HCT116 (cell line): ENCODE data around the gene KRTDAP. TPM values are rescaled to one million over a fixed set of nuclear protein-coding genes. Genes with fewer than 3 reads are reported as not detected.

Source experiments
- ATAC-seq: fragments of 200-7000 bp; cut with Tn5 transposase; 2 replicates; pipeline ENCODE4 v1.9.1; 2020; ENCODE audit warnings: mild to moderate bottlenecking, moderate library complexity
- BruUV-seq: library from RNA; stranded (reverse); fragments of 400-500 nt; replicated peaks from 2 replicates; lab custom pipeline; 2021; lab: Mats Ljungman, UMichigan
- CTCF ChIA-PET: fragments of 300-600 bp; sonication (Branson Sonifier 250); formaldehyde crosslinking; loops from one replicate; lab custom pipeline; 2021; ENCODE audit warnings: antibody characterized with exemption; lab: Charles Lee
- POLR2A ChIA-PET: fragments of 300-600, 350-600 bp; sonication (Branson Sonifier 250); formaldehyde crosslinking; loops from one replicate; lab custom pipeline; 2021; ENCODE audit warnings: antibody characterized with exemption; lab: Charles Lee
- RAD21 ChIA-PET, 2 experiments: fragments of 300-600 bp; sonication (Branson Sonifier 250); formaldehyde crosslinking; loops; one replicate each; lab custom pipeline; 2023; ENCODE audit warnings: low total read pairs in 2 of 2; ENCODE audit not compliant: uncharacterized antibody in 2 of 2, unreplicated experiment in 2 of 2, low non-redundant PET in 1 of 2; lab: Charles Lee
- DNase-seq: peaks from one replicate; pipeline ENCODE4 v3.0.0-alpha.2; 2010; ENCODE audit warnings: low read depth, low spot score
- H2AFZ ChIP-seq: fragments of 200-600 bp; shearing (Covaris generic), sonication (generic); 2 replicates; pipeline ENCODE4 v1.6.1; 2017; ENCODE audit warnings: low read depth, mixed run types, mixed read lengths, antibody characterized with exemption, low read length; ENCODE audit not compliant: poor library complexity, severe bottlenecking
- H3K27ac ChIP-seq: 2 replicates; pipeline ENCODE4 v1.5.1; 2012; ENCODE audit warnings: low read depth, low read length
- H3K27me3 ChIP-seq: fragments of 200-600 bp; sonication (generic); 2 replicates; pipeline ENCODE4 v1.6.1; 2016; ENCODE audit warnings: mixed run types, low read length, mixed read lengths; ENCODE audit not compliant: insufficient read depth
- H3K36me3 ChIP-seq, 2 experiments: fragments of 200-500 bp in 1 of 2; fragments of 200-600 bp in 1 of 2; sonication (Bioruptor generic) in 1 of 2; sonication (generic) in 1 of 2; 2 replicates each; pipeline versions ENCODE4 v1.5.1 to v1.6.1; 2014 to 2016; ENCODE audit warnings: low read length in 2 of 2, inconsistent platforms in 1 of 2, mixed read lengths in 1 of 2, mixed run types in 1 of 2; ENCODE audit not compliant: insufficient read depth in 2 of 2, control insufficient read depth in 1 of 2
- H3K4me1 ChIP-seq, 2 experiments: fragments of 200-600 bp in 1 of 2; sonication (generic) in 1 of 2; 2 replicates each; pipeline versions ENCODE4 v1.5.1 to v1.6.1; 2012 to 2017; ENCODE audit warnings: low read length in 2 of 2, inconsistent platforms in 1 of 2, mild to moderate bottlenecking in 1 of 2, mixed read lengths in 1 of 2, mixed run types in 1 of 2, moderate library complexity in 1 of 2; ENCODE audit not compliant: insufficient read depth in 2 of 2, control insufficient read depth in 1 of 2
- H3K4me2 ChIP-seq: fragments of 200-600 bp; sonication (generic); 2 replicates; pipeline ENCODE4 v1.6.1; 2017; ENCODE audit warnings: mixed run types, low read length, mixed read lengths
- H3K4me3 ChIP-seq, 2 experiments: fragments of 200-600 bp in 1 of 2; sonication (generic) in 1 of 2; replicated peaks in 1 of 2; 2 replicates each; pipeline ENCODE4 v1.5.1; 2011 to 2016; ENCODE audit warnings: low read length in 2 of 2, control low read depth in 1 of 2, low read depth in 1 of 2, mild to moderate bottlenecking in 1 of 2, mixed read lengths in 1 of 2, mixed run types in 1 of 2
- H3K79me2 ChIP-seq: fragments of 200-600 bp; sonication (generic); 2 replicates; pipeline ENCODE4 v1.6.1; 2017; ENCODE audit warnings: mild to moderate bottlenecking, mixed run types, low read length, moderate library complexity, mixed read lengths; ENCODE audit not compliant: insufficient read depth
- H3K9ac ChIP-seq: fragments of 200-600 bp; sonication (generic); 2 replicates; pipeline ENCODE4 v1.6.1; 2016; ENCODE audit warnings: low read length, mixed read lengths
- H3K9me2 ChIP-seq: fragments of 200-600 bp; sonication (generic), shearing (Covaris generic); 2 replicates; pipeline ENCODE4 v1.6.1; 2017; ENCODE audit warnings: mixed run types, mild to moderate bottlenecking, moderate library complexity; ENCODE audit not compliant: insufficient read depth
- H3K9me3 ChIP-seq, 2 experiments: fragments of 200-500 bp in 1 of 2; fragments of 200-600 bp in 1 of 2; sonication (Bioruptor generic) in 1 of 2; sonication (generic) in 1 of 2; 2 replicates each; pipeline ENCODE4 v1.6.1; 2014 to 2017; ENCODE audit warnings: low read length in 2 of 2, mixed read lengths in 2 of 2, inconsistent platforms in 1 of 2, low read depth in 1 of 2, mild to moderate bottlenecking in 1 of 2, mixed run types in 1 of 2, moderate library complexity in 1 of 2; ENCODE audit not compliant: control insufficient read depth in 1 of 2, insufficient read depth in 1 of 2
- H4K20me1 ChIP-seq: fragments of 200-600 bp; sonication (generic), shearing (Covaris generic); 2 replicates; pipeline ENCODE4 v1.6.1; 2017; ENCODE audit warnings: mixed run types, mild to moderate bottlenecking, moderate library complexity; ENCODE audit not compliant: insufficient read depth
- EGR1 ChIP-seq: IDR thresholded peaks from 2 replicates; pipeline ENCODE4 v1.6.1; 2012; ENCODE audit warnings: low read depth
- FOSL1 ChIP-seq: IDR thresholded peaks from 2 replicates; pipeline ENCODE4 v1.6.1; 2012; ENCODE audit warnings: low read depth
- JUND ChIP-seq: IDR thresholded peaks from 2 replicates; pipeline ENCODE4 v1.6.1; 2012
- POLR2A ChIP-seq: IDR thresholded peaks from 2 replicates; pipeline ENCODE4 v1.7.0; 2011; ENCODE audit warnings: borderline replicate concordance; ENCODE audit not compliant: insufficient read depth, insufficient read length; ENCODE audit errors: extremely low read depth
- SIN3A ChIP-seq: IDR thresholded peaks from 2 replicates; pipeline ENCODE4 v1.6.1; 2012; ENCODE audit warnings: low read depth
- SP1 ChIP-seq: IDR thresholded peaks from 2 replicates; pipeline ENCODE4 v1.6.1; 2012; ENCODE audit warnings: low read depth
- SRF ChIP-seq: IDR thresholded peaks from 2 replicates; pipeline ENCODE4 v1.6.1; 2012; ENCODE audit warnings: low read depth
- ZNF274 ChIP-seq: fragments of 200-500 bp; sonication (Bioruptor generic); IDR thresholded peaks from 2 replicates; pipeline ENCODE4 v1.6.1; 2014; ENCODE audit warnings: mild to moderate bottlenecking, low read depth, low read length, inconsistent platforms
- intact Hi-C: fragments of 100-400 bp; cut with micrococcal nuclease; formaldehyde crosslinking; loops from 2 replicates; pipeline ENCODE4 v1.10.0; 2022
- total RNA-seq: library from RNA; stranded (reverse); gene quantifications from one replicate; pipeline ENCODE4 v1.2.1, GENCODE V29; 2021; ENCODE audit not compliant: unreplicated experiment
- TF ChIP-seq, protein P1 (sequence below): IDR thresholded peaks from 2 replicates; pipeline ENCODE4 v1.6.1; 2011; ENCODE audit warnings: mild to moderate bottlenecking, low read length, moderate library complexity; ENCODE audit not compliant: insufficient replicate concordance; ENCODE audit errors: extremely low read depth
- TF ChIP-seq, protein P2 (sequence below): IDR thresholded peaks from 2 replicates; pipeline ENCODE4 v1.6.1; 2012
- TF ChIP-seq, protein P3 (sequence below): IDR thresholded peaks from 2 replicates; pipeline ENCODE4 v1.6.1; 2012; ENCODE audit warnings: low read depth
- TF ChIP-seq, protein P4 (sequence below), 3 experiments: fragments of 200-600 bp in 1 of 3; sonication (generic) in 1 of 3; IDR thresholded peaks in 2 of 3; conservative IDR thresholded peaks in 1 of 3; 2 replicates each; pipeline ENCODE4 v1.5.1; 2012 to 2017; ENCODE audit warnings: low read depth in 2 of 3, low read length in 2 of 3, antibody characterized with exemption in 1 of 3, borderline replicate concordance in 1 of 3, control low read depth in 1 of 3, mild to moderate bottlenecking in 1 of 3, mixed read lengths in 1 of 3, mixed run types in 1 of 3, moderate library complexity in 1 of 3; ENCODE audit not compliant: insufficient read depth in 1 of 3

The KRTDAP gene
- total RNA-seq, 1 experiment from 2014 or later, result 0.74 TPM

DNA sequence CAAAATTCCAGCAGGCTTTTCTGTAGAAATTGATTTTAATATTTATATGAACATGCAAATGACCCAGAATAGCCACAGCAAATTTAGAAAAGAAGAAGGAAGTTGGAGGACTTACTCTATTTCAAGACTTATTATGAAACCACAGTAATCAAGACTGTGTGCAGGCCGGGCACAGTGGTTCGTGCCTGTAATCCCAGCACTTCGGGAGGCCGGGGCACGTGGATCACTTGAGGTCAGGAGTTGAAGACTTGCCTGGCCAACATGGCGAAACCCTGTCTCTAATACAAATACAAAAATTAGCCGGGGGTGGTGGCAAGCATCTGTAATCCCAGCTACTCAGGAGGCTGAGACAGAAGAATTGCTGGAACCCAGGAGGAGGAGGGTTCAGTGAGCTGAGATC is 48.2 kb downstream of the KRTDAP start:
- Histone ChIP-seq H3K9me3 (no peaks in the 10 kb centered on the region), H3K79me2 (no peaks in the 10 kb centered on the region), H4K20me1 (no peaks in the 10 kb centered on the region), H2AFZ (no peak overlapping the region), H3K27ac (no peak overlapping the region), H3K4me3 (no peak overlapping the region), H3K9ac (no peak overlapping the region), H3K9me2 (no peaks in the 10 kb centered on the region), H3K27me3 (peaks cover 11% of the 10 kb centered on the region; the same call in 1 of the 2 replicates), H3K4me1 (peaks cover 0 to 2% of the 10 kb centered on the region in 2 experiments; a peak in 1 of 4 replicates), H3K36me3 (no peaks in the 10 kb centered on the region), H3K4me2 (no peak overlapping the region)
- ChIA-PET POLR2A (interaction anchor here (0.8 kb wide), 1 partner anchor 26 kb away, joined by 3 read pairs; no protein-coding TSS in a partner anchor), RAD21 (no interaction called here), CTCF (no interaction called here)
- no peak for ATAC-seq
- intact Hi-C loops, result no loop called here
- no TSS peak for BruUV-seq
- no peak for DNase-seq
- TF ChIP-seq POLR2A (no peak), ZNF274 (no peak), SP1 (no peak)

DNA sequence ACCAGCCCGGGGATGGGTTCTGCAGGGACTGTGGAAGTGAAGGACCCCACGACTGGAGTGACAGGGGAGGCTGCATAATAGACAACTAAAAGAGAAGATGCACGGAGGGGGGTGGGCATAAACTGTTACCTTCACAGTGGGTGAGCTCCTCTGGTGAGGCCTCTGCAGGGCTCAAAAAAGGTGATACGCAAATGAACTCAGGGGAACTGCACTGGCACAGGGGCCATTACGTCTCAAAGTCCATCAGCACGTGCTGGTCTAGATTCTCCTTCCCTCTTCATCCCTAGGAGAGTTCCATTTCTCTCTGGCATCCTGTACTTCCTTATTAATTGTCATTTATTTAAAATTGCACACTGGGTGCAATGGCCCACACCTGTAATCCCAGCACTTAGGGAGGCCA is 50.3 kb downstream of the KRTDAP start:
- ChIA-PET POLR2A (no interaction called here), RAD21 (no interaction called here), CTCF (no interaction called here)
- no TSS peak for BruUV-seq
- Histone ChIP-seq H3K4me2 (no peak overlapping the region), H3K79me2 (no peaks in the 10 kb centered on the region), H3K9me3 (no peaks in the 10 kb centered on the region), H3K4me1 (peaks cover 0 to 16% of the 10 kb centered on the region in 2 experiments; a peak in 3 of 4 replicates), H3K9me2 (no peaks in the 10 kb centered on the region), H2AFZ (no peak overlapping the region), H3K27ac (no peak overlapping the region), H3K9ac (no peak overlapping the region), H3K27me3 (0 out of 2 replicates have a peak, but pooled peaks cover 4% of the 10 kb centered on the region), H4K20me1 (no peaks in the 10 kb centered on the region), H3K4me3 (no peak overlapping the region), H3K36me3 (no peaks in the 10 kb centered on the region)
- intact Hi-C loops, result no loop called here
- ATAC-seq, result no peak
- no peak for DNase-seq
- TF ChIP-seq, protein P1, sequence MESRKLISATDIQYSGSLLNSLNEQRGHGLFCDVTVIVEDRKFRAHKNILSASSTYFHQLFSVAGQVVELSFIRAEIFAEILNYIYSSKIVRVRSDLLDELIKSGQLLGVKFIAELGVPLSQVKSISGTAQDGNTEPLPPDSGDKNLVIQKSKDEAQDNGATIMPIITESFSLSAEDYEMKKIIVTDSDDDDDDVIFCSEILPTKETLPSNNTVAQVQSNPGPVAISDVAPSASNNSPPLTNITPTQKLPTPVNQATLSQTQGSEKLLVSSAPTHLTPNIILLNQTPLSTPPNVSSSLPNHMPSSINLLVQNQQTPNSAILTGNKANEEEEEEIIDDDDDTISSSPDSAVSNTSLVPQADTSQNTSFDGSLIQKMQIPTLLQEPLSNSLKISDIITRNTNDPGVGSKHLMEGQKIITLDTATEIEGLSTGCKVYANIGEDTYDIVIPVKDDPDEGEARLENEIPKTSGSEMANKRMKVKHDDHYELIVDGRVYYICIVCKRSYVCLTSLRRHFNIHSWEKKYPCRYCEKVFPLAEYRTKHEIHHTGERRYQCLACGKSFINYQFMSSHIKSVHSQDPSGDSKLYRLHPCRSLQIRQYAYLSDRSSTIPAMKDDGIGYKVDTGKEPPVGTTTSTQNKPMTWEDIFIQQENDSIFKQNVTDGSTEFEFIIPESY, result no peak
- TF ChIP-seq EGR1 (no peak), SIN3A (no peak), ZNF274 (no peak), SRF (no peak), POLR2A (no peak), FOSL1 (no peak), JUND (no peak)
- TF ChIP-seq, protein P2, sequence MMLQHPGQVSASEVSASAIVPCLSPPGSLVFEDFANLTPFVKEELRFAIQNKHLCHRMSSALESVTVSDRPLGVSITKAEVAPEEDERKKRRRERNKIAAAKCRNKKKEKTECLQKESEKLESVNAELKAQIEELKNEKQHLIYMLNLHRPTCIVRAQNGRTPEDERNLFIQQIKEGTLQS, result no peak
- TF ChIP-seq, protein P3, sequence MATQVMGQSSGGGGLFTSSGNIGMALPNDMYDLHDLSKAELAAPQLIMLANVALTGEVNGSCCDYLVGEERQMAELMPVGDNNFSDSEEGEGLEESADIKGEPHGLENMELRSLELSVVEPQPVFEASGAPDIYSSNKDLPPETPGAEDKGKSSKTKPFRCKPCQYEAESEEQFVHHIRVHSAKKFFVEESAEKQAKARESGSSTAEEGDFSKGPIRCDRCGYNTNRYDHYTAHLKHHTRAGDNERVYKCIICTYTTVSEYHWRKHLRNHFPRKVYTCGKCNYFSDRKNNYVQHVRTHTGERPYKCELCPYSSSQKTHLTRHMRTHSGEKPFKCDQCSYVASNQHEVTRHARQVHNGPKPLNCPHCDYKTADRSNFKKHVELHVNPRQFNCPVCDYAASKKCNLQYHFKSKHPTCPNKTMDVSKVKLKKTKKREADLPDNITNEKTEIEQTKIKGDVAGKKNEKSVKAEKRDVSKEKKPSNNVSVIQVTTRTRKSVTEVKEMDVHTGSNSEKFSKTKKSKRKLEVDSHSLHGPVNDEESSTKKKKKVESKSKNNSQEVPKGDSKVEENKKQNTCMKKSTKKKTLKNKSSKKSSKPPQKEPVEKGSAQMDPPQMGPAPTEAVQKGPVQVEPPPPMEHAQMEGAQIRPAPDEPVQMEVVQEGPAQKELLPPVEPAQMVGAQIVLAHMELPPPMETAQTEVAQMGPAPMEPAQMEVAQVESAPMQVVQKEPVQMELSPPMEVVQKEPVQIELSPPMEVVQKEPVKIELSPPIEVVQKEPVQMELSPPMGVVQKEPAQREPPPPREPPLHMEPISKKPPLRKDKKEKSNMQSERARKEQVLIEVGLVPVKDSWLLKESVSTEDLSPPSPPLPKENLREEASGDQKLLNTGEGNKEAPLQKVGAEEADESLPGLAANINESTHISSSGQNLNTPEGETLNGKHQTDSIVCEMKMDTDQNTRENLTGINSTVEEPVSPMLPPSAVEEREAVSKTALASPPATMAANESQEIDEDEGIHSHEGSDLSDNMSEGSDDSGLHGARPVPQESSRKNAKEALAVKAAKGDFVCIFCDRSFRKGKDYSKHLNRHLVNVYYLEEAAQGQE, result no peak
- TF ChIP-seq, protein P4, sequence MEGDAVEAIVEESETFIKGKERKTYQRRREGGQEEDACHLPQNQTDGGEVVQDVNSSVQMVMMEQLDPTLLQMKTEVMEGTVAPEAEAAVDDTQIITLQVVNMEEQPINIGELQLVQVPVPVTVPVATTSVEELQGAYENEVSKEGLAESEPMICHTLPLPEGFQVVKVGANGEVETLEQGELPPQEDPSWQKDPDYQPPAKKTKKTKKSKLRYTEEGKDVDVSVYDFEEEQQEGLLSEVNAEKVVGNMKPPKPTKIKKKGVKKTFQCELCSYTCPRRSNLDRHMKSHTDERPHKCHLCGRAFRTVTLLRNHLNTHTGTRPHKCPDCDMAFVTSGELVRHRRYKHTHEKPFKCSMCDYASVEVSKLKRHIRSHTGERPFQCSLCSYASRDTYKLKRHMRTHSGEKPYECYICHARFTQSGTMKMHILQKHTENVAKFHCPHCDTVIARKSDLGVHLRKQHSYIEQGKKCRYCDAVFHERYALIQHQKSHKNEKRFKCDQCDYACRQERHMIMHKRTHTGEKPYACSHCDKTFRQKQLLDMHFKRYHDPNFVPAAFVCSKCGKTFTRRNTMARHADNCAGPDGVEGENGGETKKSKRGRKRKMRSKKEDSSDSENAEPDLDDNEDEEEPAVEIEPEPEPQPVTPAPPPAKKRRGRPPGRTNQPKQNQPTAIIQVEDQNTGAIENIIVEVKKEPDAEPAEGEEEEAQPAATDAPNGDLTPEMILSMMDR (IDR thresholded peaks at IDR 0.05 in 2 of 3, conservative IDR thresholded peaks at IDR 0.05 in 1 of 3; ENCODE audit: borderline replicate concordance in 1 of 3, insufficient read depth in 1 of 3, low read depth in 2 of 3, low read length in 2 of 3), result no peak
